Left hindlimb (tissue), 1 donor: Measurements from ENCODE around the gene VARS1.
"Not testable (repeated sequence)": the region's sequence is repeated elsewhere in the genome, so short reads cannot be mapped to it uniquely, and the experiment has no call there.

Experiments used
- DNase-seq: peaks from one replicate; pipeline ENCODE4 v3.0.0-alpha.2; 2018

VARS1 gene

DNA sequence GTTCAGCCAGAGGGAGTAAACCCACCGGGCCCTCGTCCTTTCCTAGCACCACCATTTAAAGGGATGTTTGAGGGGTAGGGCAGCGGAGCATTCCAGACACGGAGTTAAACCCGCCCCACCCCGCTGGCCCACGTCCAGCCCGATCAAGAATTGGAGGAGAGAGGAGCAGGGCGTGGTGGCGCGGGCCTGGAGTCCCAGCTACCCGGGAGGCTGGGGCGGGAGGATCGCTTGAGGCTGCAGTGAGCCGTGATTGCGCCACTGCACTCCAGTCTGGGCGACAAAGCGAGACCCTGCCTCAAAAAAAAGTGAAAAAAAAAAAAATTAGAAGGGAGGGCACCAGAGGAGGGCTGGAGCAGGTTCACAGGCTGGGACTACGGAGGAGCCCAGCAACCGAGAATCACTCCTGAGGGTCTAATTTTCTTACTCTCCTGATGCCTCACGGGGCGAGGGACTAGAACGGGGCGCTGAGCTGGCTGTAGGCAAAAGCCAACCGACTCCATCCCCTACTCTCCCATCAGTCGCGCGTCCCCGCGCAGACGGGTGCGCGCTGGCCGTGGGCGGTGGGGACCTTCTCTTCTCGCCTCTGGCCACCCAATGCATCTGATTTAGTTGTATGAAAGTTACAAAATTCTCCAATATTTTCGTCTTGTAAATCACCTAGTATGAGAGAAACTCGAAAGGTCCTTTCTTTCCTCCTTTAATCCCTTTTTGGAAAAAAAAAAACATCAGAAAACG is 25.9 kb upstream of the VARS1 start:
- DNase-seq: peak; percentile 80

- DNase-seq: not testable (repeated sequence)
These were observed 24.8 kb upstream of the VARS1 start for GRCh38 chr6:31820399-31820798.

- DNase-seq: no peak
These were observed 24.3 kb upstream of the VARS1 start for GRCh38 chr6:31819871-31820299.

- not testable (repeated sequence) for DNase-seq
These were observed 22.5 kb upstream of the VARS1 start for GRCh38 chr6:31817929-31818511.

DNA sequence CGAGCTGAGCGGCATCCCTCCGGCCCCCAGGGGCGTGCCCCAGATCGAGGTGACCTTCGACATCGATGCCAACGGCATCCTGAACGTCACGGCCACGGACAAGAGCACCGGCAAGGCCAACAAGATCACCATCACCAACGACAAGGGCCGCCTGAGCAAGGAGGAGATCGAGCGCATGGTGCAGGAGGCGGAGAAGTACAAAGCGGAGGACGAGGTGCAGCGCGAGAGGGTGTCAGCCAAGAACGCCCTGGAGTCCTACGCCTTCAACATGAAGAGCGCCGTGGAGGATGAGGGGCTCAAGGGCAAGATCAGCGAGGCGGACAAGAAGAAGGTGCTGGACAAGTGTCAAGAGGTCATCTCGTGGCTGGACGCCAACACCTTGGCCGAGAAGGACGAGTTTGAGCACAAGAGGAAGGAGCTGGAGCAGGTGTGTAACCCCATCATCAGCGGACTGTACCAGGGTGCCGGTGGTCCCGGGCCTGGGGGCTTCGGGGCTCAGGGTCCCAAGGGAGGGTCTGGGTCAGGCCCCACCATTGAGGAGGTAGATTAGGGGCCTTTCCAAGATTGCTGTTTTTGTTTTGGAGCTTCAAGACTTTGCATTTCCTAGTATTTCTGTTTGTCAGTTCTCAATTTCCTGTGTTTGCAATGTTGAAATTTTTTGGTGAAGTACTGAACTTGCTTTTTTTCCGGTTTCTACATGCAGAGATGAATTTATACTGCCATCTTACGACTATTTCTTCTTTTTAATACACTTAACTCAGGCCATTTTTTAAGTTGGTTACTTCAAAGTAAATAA is 21.8 kb upstream of the VARS1 start:
- not testable (repeated sequence) for DNase-seq

DNA sequence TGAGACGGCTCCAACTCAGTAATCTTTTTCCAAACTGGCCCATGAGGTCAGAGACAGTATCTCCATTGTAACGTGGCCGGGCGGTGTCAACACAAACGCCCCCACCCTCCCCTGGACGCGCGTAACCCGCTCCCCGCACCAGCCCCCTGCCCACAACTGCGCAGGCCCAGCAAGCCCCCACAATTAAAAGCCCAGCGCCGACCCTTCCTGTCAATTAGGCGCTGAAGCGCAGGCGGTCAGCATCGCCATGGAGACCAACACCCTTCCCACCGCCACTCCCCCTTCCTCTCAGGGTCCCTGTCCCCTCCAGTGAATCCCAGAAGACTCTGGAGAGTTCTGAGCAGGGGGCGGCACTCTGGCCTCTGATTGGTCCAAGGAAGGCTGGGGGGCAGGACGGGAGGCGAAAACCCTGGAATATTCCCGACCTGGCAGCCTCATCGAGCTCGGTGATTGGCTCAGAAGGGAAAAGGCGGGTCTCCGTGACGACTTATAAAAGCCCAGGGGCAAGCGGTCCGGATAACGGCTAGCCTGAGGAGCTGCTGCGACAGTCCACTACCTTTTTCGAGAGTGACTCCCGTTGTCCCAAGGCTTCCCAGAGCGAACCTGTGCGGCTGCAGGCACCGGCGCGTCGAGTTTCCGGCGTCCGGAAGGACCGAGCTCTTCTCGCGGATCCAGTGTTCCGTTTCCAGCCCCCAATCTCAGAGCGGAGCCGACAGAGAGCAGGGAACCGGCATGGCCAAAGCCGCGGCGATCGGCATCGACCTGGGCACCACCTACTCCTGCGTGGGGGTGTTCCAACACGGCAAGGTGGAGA is 19.7 kb upstream of the VARS1 start, which contains the start of the genes HSPA1A and HSPA1L:
Gene HSPA1A (plus strand): TSS at position 519 of the 814 bp plus-strand sequence. CDS start 214 bp downstream, at position 733.
Gene HSPA1L (minus strand): TSS at position 259 of the 814 bp plus-strand sequence. CDS start 3,311 bp downstream, outside the sequence.
- DNase-seq: peak; percentile 98

- DNase-seq: peak; percentile 98
These were observed 19.1 kb upstream of the VARS1 start for GRCh38 chr6:31814677-31815024.

- peak; percentile 11 for DNase-seq
These were observed 17.9 kb upstream of the VARS1 start for GRCh38 chr6:31813465-31813849.

DNA sequence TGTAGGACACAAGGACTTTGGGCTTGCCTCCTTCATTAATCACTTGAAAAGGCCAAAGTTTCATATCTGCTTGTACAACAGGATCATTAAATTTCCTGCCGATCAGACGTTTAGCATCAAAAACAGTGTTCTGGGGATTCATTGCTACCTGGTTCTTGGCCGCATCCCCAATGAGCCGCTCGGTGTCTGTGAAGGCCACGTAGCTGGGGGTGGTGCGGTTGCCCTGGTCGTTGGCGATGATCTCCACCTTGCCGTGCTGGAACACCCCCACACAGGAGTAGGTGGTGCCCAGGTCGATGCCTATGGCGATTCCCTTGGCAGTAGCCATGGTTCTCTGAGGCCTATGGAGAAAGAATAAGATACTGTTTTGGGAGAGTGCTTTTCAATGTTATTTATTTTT is 16.1 kb upstream of the VARS1 start:
- DNase-seq: no peak

GRCh38 chr6:31808599-31808998 is 13.0 kb upstream of the VARS1 start:
- not testable (repeated sequence) for DNase-seq

DNA sequence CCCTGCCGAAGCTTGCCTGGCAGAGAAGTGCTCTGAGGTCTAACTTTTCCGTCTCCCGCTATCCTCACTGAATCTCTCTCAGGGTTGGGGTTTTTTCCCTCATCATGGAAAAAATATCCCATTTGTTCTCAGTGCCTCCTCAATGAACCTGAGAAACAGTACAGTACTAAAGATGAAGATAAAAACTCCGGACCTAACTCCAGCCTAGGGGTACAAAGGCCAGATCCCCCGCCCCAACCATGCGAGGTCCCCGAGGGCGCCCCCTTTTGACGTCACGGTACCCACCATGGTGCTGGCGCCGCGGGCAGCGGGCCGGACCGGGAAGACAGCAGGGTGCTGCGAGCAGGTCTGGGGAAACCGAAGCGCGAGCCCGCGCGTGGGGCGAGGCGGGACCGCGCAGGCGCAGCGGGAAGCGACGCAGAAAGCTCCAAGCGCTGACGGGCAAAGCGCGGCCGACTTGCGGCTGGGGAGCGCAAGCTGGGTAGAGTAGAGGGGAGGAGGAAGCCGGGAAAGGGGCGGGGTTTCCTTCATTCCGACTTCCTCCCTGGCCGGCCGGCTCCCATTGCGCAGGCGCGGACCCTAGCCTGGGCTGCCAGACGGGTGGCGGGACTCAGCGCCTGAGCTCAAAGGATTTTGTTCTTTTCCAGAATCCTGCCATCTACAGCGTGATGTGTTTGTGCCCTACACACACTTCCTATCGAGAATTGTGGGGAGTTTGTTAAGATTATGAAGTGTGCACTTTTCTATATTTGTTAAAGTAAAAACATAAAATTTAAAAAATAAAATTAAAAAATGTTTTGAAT is 11.1 kb upstream of the VARS1 start, which contains the start of gene LSM2:
Gene LSM2 (minus strand): TSS at position 497 of the 803 bp plus-strand sequence. CDS start 209 bp downstream, at position 288.
- DNase-seq: peak; percentile 98

DNA sequence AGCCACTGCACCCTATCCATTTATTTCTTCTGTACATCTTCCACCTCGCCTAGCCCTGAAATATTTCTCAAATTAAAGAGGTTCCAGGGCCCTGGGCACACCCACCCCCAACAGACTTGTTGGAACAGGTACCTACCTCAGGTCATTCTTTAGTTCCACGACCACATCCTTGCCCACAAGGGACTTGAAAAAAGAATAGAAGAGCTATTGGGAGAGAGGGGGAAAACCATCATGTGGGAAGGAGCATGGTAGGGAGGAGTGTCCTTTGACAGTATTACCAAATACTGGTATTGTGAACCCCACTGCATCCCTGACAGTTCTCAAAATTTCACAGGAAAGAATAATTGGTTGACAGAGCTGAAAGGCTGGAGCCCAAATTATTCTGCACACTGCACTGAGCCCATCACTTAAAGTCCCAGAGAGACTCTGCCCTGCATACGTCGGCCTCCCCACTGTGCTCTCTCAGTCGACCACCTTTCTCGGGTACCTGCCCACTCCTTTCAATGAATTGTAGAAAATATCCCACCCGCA is 10.5 kb upstream of the VARS1 start:
- DNase-seq: no peak

- DNase-seq: not testable (repeated sequence)
These were observed 5.7 kb upstream of the VARS1 start for GRCh38 chr6:31801031-31801927.

GRCh38 chr6:31799781-31800180 is 4.2 kb upstream of the VARS1 start:
- no peak for DNase-seq

DNA sequence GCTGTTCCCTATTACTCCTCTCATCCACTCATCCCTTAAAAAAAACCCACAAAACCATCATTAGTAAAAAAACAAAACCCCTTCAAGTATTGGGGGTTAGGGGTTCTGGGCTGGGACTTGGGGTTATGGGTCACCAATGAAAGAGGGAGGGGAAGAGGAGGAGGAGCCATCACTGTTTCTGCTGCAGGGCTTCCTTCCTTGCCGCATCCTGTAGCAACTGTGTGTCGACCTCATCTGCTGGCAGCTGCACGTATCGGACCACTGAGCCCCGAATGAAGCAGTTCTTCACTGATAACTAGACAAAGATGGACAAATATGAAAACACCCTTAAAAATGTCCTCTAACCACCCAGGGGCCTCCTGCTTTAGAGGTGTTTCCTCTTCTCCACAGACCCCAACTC is 2.0 kb upstream of the VARS1 start:
- no peak for DNase-seq

- no peak for DNase-seq
These were observed 1.4 kb upstream of the VARS1 start for GRCh38 chr6:31796993-31797385.

DNA sequence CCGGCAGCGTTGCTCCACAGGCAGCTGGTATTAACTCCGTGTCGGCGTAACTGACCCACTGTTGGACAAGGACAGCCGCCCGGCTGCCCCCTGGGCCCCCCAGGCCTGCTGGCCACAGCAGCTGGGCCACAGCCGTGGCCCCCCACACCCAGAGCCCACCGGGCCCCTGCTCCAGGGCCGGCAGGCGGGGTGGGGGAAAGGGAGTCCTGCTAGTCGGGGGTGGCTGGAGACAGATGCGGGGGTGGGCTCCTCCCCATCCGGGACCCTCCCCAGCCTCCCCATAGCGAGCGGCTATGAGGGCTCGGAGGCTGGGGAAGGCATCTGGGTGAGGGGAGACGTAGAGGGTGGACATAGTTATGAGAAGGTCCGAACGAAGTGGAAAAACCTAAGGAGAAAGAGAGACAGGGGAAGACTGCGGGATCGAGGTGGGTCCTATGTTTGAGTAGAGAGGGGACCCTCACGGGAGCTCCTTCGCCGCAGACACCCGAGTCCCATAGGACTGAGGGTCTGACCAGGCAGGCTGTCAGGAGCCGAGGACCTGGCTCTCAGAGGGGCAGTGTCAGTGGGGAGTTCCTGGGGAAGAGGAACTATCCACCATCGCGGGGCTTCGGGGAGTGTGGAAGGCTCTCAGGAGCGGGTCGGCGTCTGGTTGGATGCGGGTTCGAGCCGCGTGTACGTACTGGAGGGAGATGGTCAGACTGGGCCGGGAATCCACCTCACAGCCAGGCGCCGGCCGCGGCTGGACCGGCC is 511 bp downstream of the VARS1 start:
- no peak for DNase-seq

- DNase-seq: no peak
These were observed 1.2 kb downstream of the VARS1 start for GRCh38 chr6:31794294-31794865.

- DNase-seq: not testable (repeated sequence)
These were observed 1.7 kb downstream of the VARS1 start for GRCh38 chr6:31793927-31794245.
